NCI-H2196 (cell line): ENCODE measurements around the gene AKR1B1.

Source experiments
- DNase-seq: peaks from one replicate; lab custom pipeline; 2025; ENCODE audit not compliant: unreplicated experiment; lab: John Stamatoyannopoulos, UW

The AKR1B1 gene

GRCh38 chr7:134446446-134446845 lies 12.5 kb downstream of the AKR1B1 start:
- no peak for DNase-seq

DNA sequence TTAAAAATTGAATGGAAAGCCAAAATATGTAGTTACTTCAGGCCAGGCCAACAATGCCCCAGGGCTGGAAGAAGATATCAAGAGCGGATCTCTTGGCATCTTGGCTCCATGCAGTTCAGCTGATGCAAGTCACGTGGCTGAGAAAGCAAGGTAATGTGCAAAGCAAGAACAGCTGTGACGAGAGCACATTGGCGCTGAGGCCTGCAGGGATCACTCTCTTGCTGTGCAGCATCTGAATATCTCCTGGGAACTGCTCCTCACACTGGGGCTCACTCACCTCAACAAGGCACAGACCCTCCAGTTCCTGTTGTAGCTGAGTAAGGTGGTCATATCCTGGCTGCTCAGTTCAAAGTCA lies 14.0 kb downstream of the AKR1B1 start:
- DNase-seq: no peak

DNA sequence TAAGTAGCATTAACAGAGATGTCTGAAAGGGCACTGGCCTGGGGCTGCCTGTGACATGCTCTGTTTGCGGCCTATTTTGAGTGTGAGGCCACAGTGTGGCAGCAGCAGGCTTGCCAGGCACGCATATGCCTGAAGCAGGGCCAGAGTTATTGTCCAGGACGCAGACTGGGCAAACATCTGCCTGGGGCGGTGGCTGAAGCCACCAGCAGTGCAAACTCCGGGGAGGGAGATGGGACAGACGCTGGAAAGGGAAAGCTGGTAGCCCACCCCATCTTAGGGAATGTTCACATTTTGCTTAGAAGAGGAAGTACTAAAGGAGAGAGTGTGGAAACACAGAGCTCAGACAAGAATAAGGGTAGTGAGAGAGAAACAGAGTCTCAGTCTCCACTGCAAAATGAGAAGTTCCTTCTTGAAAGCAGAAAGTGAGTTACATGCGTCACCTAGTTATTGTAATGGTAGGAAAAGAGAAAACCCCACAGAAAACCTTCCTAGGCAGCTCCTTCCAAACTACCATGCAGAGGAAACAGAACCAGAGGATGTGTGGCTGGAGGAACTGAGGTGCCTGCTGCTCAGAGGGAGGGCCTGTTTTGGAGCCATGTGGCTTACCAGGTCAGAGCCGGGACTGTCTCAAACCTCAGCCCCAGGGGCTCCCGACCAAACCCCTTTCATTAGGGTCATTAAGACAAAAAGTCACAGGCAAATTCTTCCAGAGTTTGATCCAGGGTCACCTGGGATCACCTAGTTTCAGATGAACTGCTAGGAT lies 14.5 kb downstream of the AKR1B1 start:
- DNase-seq: no peak

- no peak for DNase-seq
Observed at GRCh38 chr7:134443396-134444070, 15.4 kb downstream of the AKR1B1 start.

- no peak for DNase-seq
Observed at GRCh38 chr7:134442441-134443220, 16.3 kb downstream of the AKR1B1 start.

GRCh38 chr7:134441264-134441663 lies 17.6 kb downstream of the AKR1B1 start:
- no peak for DNase-seq

DNA sequence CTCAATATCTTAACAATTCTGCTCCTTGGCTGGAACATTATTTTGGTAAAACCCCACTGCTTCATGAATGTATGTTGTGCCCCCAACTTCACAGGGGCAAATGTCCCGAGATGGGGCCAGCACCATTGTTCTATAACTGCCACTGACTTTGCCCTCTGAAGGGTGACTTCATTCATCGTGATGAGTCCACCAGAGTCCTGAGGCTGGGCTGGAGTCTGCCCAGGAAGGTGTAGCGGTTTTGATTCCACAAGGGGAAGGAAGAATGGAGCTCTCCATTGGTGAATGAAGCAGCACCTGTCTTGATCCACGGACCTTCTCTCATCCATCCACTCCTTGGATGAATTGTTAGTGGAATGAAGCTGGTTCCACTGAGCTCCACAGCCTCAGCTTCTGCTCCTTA lies 18.4 kb downstream of the AKR1B1 start:
- no peak for DNase-seq

GRCh38 chr7:134440067-134440466 lies 18.8 kb downstream of the AKR1B1 start:
- no peak for DNase-seq

- DNase-seq: no peak
Observed at GRCh38 chr7:134438946-134439345, 20.0 kb downstream of the AKR1B1 start.

GRCh38 chr7:134435161-134435920 lies 23.6 kb downstream of the AKR1B1 start:
- no peak for DNase-seq

- DNase-seq: no peak
Observed at GRCh38 chr7:134434701-134435100, 24.2 kb downstream of the AKR1B1 start.

GRCh38 chr7:134433430-134433829 lies 25.5 kb downstream of the AKR1B1 start:
- no peak for DNase-seq

- peak; percentile 84 for DNase-seq
Observed at GRCh38 chr7:134432296-134433152, 26.4 kb downstream of the AKR1B1 start.

DNA sequence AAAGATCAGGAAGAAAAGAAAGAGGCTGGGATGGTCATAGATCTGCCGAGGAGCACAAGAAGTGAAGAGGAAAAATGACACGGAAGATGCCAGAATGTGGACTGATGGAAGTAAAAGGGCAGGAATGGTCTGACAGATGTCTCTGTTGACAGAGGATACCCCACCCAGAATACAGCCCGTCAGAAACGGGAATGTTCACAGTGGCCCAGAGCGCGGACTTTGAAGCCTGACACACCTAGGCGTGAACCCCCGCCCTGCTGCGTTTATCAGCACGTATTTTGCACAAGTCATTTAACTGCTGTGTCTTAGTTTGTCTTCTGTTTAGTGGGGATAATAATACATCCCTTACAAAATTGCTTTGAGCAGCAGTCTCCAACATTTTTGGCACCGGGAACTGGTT lies 27.1 kb downstream of the AKR1B1 start:
- no peak for DNase-seq

DNA sequence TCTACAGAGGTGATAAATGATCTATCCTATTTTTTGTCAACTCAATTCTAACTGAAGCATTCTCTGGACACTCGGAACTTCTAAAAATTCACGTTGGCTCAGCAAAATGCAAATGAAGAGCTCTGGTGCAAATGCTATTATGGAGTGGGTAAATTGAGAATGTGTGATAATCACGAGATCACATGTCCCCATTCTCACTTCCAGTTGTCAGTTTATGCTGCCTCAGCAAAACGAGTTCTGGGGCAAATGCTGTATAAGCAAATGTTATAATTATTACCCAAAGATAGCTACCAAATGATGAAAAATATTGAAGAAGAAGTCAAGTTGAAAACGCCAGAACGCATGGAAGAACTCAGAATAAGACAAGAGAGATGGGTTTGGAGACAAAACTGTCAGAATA lies 29.4 kb downstream of the AKR1B1 start:
- DNase-seq: no peak

- DNase-seq: no peak
Observed at GRCh38 chr7:134428942-134429341, 30.0 kb downstream of the AKR1B1 start.

- no peak for DNase-seq
Observed at GRCh38 chr7:134427896-134428295, 31.0 kb downstream of the AKR1B1 start.

DNA sequence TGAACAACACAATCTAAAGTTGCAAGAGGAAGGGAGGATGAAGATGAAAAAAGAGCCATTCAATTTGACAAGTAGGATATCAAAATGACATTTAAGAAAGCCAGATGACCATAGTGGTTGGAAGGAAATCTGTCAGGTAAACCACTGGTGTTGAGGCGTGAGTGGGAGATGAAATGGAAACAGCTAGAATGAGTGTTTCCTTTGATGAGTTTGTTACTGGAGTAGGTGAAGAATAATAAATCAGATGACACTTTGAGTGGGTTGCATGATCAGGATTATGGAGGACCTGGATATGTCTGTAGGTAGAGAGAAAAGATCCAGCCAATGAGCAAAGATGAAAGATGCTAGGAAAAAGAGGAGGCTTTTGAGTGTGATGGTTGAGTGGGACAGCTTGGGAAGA lies 33.1 kb downstream of the AKR1B1 start:
- no peak for DNase-seq

DNA sequence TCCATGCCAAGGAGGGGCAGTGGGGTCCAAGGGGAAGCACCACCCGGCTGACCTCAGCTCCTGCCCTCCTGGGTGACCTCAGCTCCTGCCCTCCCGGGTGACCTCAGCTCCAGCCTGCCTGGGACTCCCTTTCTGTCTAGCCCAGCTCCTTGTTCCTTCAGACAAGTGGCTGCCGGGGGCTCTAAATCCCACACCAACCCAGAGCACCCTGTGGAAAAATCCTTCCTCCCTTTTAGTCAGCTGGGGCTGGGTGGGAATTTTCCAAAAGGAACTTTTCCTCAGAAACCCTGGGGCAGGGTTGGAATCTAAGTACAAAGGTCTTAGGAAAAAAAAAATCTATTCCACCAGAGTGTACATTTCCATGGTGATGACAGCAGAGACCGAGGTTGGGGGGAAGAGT lies 36.3 kb downstream of the AKR1B1 start:
- no peak for DNase-seq

GRCh38 chr7:134422008-134422407 lies 36.9 kb downstream of the AKR1B1 start:
- no peak for DNase-seq
